ENCODE results near the gene RFTN1. TPM values are rescaled to one million over a fixed set of nuclear protein-coding genes. Genes with fewer than 3 reads are reported as not detected.

The RFTN1 gene
- total RNA-seq, 1 donor from 2014 or later, result 41.8 TPM

- H3K9me3 Mint-ChIP-seq (ENCODE audit: unreplicated experiment), result no peaks in the 10 kb centered on the region
- peaks cover 9% of the 10 kb centered on the region for H3K27me3 Mint-ChIP-seq (ENCODE audit: unreplicated experiment)
- TF ChIP-seq CTCF (IDR thresholded peaks at IDR 0.05; ENCODE audit: unreplicated experiment), result no peak
- no peak for DNase-seq (ENCODE audit: low spot score)
- no peak overlapping the region for H3K4me3 Mint-ChIP-seq (ENCODE audit: unreplicated experiment)
- peaks cover 53% of the 10 kb centered on the region for H3K36me3 Mint-ChIP-seq (ENCODE audit: low read depth, unreplicated experiment)
- no peak overlapping the region for H3K27ac Mint-ChIP-seq (ENCODE audit: unreplicated experiment)
- H3K4me1 Mint-ChIP-seq (ENCODE audit: unreplicated experiment), result peaks cover 5% of the 10 kb centered on the region
These were observed 25.9 kb downstream of the RFTN1 start for GRCh38 chr3:16487511-16488175.

- no peak for DNase-seq (ENCODE audit: low spot score)
- no peak overlapping the region for H3K27ac Mint-ChIP-seq (ENCODE audit: unreplicated experiment)
- H3K36me3 Mint-ChIP-seq (ENCODE audit: low read depth, unreplicated experiment), result peaks cover 47% of the 10 kb centered on the region
- H3K4me3 Mint-ChIP-seq (ENCODE audit: unreplicated experiment), result no peak overlapping the region
- H3K9me3 Mint-ChIP-seq (ENCODE audit: unreplicated experiment), result no peaks in the 10 kb centered on the region
- H3K4me1 Mint-ChIP-seq (ENCODE audit: unreplicated experiment), result peaks cover 9% of the 10 kb centered on the region
- peaks cover 10% of the 10 kb centered on the region for H3K27me3 Mint-ChIP-seq (ENCODE audit: unreplicated experiment)
- no peak for TF ChIP-seq CTCF (IDR thresholded peaks at IDR 0.05; ENCODE audit: unreplicated experiment)
These were observed 26.5 kb downstream of the RFTN1 start for GRCh38 chr3:16486951-16487480.

- Mint-ChIP-seq H3K36me3 (ENCODE audit: low read depth, unreplicated experiment) (peaks cover 40% of the 10 kb centered on the region), H3K4me1 (ENCODE audit: unreplicated experiment) (peaks cover 13% of the 10 kb centered on the region), H3K27ac (ENCODE audit: unreplicated experiment) (no peak overlapping the region), H3K27me3 (ENCODE audit: unreplicated experiment) (peaks cover 10% of the 10 kb centered on the region), H3K9me3 (ENCODE audit: unreplicated experiment) (no peaks in the 10 kb centered on the region), H3K4me3 (ENCODE audit: unreplicated experiment) (no peak overlapping the region)
- no peak for DNase-seq (ENCODE audit: low spot score)
- no peak for TF ChIP-seq CTCF (IDR thresholded peaks at IDR 0.05; ENCODE audit: unreplicated experiment)
These were observed 27.3 kb downstream of the RFTN1 start for GRCh38 chr3:16486201-16486600.

- DNase-seq (ENCODE audit: low spot score), result no peak
- Mint-ChIP-seq H3K27ac (ENCODE audit: unreplicated experiment) (no peak overlapping the region), H3K27me3 (ENCODE audit: unreplicated experiment) (peaks cover 10% of the 10 kb centered on the region), H3K4me1 (ENCODE audit: unreplicated experiment) (peaks cover 19% of the 10 kb centered on the region), H3K9me3 (ENCODE audit: unreplicated experiment) (no peaks in the 10 kb centered on the region), H3K36me3 (ENCODE audit: low read depth, unreplicated experiment) (peaks cover 35% of the 10 kb centered on the region), H3K4me3 (ENCODE audit: unreplicated experiment) (no peak overlapping the region)
- no peak for TF ChIP-seq CTCF (IDR thresholded peaks at IDR 0.05; ENCODE audit: unreplicated experiment)
These were observed 28.0 kb downstream of the RFTN1 start for GRCh38 chr3:16485395-16485992.

- Mint-ChIP-seq H3K27ac (ENCODE audit: unreplicated experiment) (no peak overlapping the region), H3K36me3 (ENCODE audit: low read depth, unreplicated experiment) (peaks cover 32% of the 10 kb centered on the region), H3K4me1 (ENCODE audit: unreplicated experiment) (peaks cover 19% of the 10 kb centered on the region), H3K27me3 (ENCODE audit: unreplicated experiment) (peaks cover 9% of the 10 kb centered on the region), H3K9me3 (ENCODE audit: unreplicated experiment) (no peaks in the 10 kb centered on the region), H3K4me3 (ENCODE audit: unreplicated experiment) (no peak overlapping the region)
- no peak for TF ChIP-seq CTCF (IDR thresholded peaks at IDR 0.05; ENCODE audit: unreplicated experiment)
- no peak for DNase-seq (ENCODE audit: low spot score)
These were observed 28.5 kb downstream of the RFTN1 start for GRCh38 chr3:16484984-16485383.
